Endothelial cell (in vitro differentiated cells): ENCODE data around the gene SOWAHB. TPM values are rescaled to one million over a fixed set of nuclear protein-coding genes. Genes with fewer than 3 reads are reported as not detected.
"Not testable (repeated sequence)": the region's sequence is repeated elsewhere in the genome, so short reads cannot be mapped to it uniquely, and the experiment has no call there.

ENCODE experiments used
- DNase-seq: peaks from one replicate; pipeline ENCODE4 v3.0.0; 2021; ENCODE audit warnings: low spot score
- H3K27ac Mint-ChIP-seq: one replicate; pipeline ENCODE4 v1.8.0; 2021; ENCODE audit warnings: mixed read lengths, inconsistent platforms; ENCODE audit not compliant: unreplicated experiment
- H3K27me3 Mint-ChIP-seq: one replicate; pipeline ENCODE4 v1.8.0; 2021; ENCODE audit warnings: mild to moderate bottlenecking, moderate library complexity, mixed read lengths, inconsistent platforms; ENCODE audit not compliant: unreplicated experiment
- H3K36me3 Mint-ChIP-seq: one replicate; pipeline ENCODE4 v1.8.0; 2021; ENCODE audit warnings: mild to moderate bottlenecking, low read depth, mixed read lengths, inconsistent platforms; ENCODE audit not compliant: unreplicated experiment
- H3K4me1 Mint-ChIP-seq: one replicate; pipeline ENCODE4 v1.8.0; 2021; ENCODE audit warnings: mild to moderate bottlenecking, mixed read lengths, inconsistent platforms; ENCODE audit not compliant: unreplicated experiment
- H3K4me3 Mint-ChIP-seq: one replicate; pipeline ENCODE4 v1.8.0; 2021; ENCODE audit warnings: mild to moderate bottlenecking, mixed read lengths, inconsistent platforms; ENCODE audit not compliant: unreplicated experiment
- H3K9me3 Mint-ChIP-seq: one replicate; pipeline ENCODE4 v1.8.0; 2021; ENCODE audit warnings: mixed read lengths, inconsistent platforms; ENCODE audit not compliant: unreplicated experiment
- CTCF ChIP-seq: fragments of 200-600 bp; sonication (generic); IDR thresholded peaks from one replicate; pipeline ENCODE4 v1.5.0; 2021; ENCODE audit warnings: antibody characterized with exemption; ENCODE audit not compliant: unreplicated experiment
- total RNA-seq: library from RNA; stranded (reverse); fragmentation: NEBNext Ultra II Directional; extraction: Animal tissue kit (Norgen Biotek cat#: 25700); gene quantifications from one replicate; pipeline ENCODE4 v1.2.1, GENCODE V29; 2021; ENCODE audit not compliant: unreplicated experiment

SOWAHB gene
- total RNA-seq, 1 donor from 2014 or later: 5.0 TPM

- H3K27me3 Mint-ChIP-seq: no peaks in the 10 kb centered on the region
- DNase-seq: no peak
- no peaks in the 10 kb centered on the region for H3K4me1 Mint-ChIP-seq
- H3K36me3 Mint-ChIP-seq: no peaks in the 10 kb centered on the region
- TF ChIP-seq CTCF: no peak
- no peak overlapping the region for H3K27ac Mint-ChIP-seq
- H3K9me3 Mint-ChIP-seq: no peaks in the 10 kb centered on the region
- no peak overlapping the region for H3K4me3 Mint-ChIP-seq
Observed at GRCh38 chr4:76874176-76874575, 23.8 kb downstream of the SOWAHB start.

- Mint-ChIP-seq H3K4me3 (no peak overlapping the region), H3K4me1 (peaks cover 6% of the 10 kb centered on the region), H3K9me3 (no peaks in the 10 kb centered on the region), H3K27ac (no peak overlapping the region), H3K27me3 (peaks cover 2% of the 10 kb centered on the region), H3K36me3 (no peaks in the 10 kb centered on the region)
- TF ChIP-seq CTCF: no peak
- no peak for DNase-seq
Observed at GRCh38 chr4:76873495-76873894, 24.4 kb downstream of the SOWAHB start.

- Mint-ChIP-seq H3K27me3 (peaks cover 4% of the 10 kb centered on the region), H3K36me3 (no peaks in the 10 kb centered on the region), H3K4me1 (peaks cover 11% of the 10 kb centered on the region), H3K4me3 (no peak overlapping the region), H3K27ac (no peak overlapping the region), H3K9me3 (no peaks in the 10 kb centered on the region)
- no peak for DNase-seq
- no peak for TF ChIP-seq CTCF
Observed at GRCh38 chr4:76872556-76872955, 25.4 kb downstream of the SOWAHB start.

GRCh38 chr4:76868780-76869179 lies 29.2 kb downstream of the SOWAHB start:
- H3K36me3 Mint-ChIP-seq, DNase-seq, H3K9me3 Mint-ChIP-seq, H3K27ac Mint-ChIP-seq, H3K27me3 Mint-ChIP-seq, H3K4me3 Mint-ChIP-seq: not testable (repeated sequence)
- peaks cover 11% of the 10 kb centered on the region for H3K4me1 Mint-ChIP-seq

GRCh38 chr4:76867880-76868655 lies 29.9 kb downstream of the SOWAHB start:
- Mint-ChIP-seq H3K4me3 (no peak overlapping the region), H3K9me3 (no peaks in the 10 kb centered on the region), H3K27me3 (peaks cover 5% of the 10 kb centered on the region), H3K4me1 (peaks cover 11% of the 10 kb centered on the region), H3K36me3 (no peaks in the 10 kb centered on the region), H3K27ac (no peak overlapping the region)
- no peak for DNase-seq
- TF ChIP-seq CTCF: no peak
